ENCODE measurements around the gene DOHH. TPM values are rescaled to one million over a fixed set of nuclear protein-coding genes. Genes with fewer than 3 reads are reported as not detected.

The DOHH gene
- total RNA-seq, 1 donor from 2014 or later, result 8.5 TPM

GRCh38 chr19:3457528-3458228, 42.8 kb downstream of the DOHH start:
- TF ChIP-seq CTCF (IDR thresholded peaks at IDR 0.05; ENCODE audit: partially characterized antibody, unreplicated experiment), result no peak
- Mint-ChIP-seq H3K9me3 (ENCODE audit: unreplicated experiment) (peaks cover 1% of the 10 kb centered on the region), H3K4me1 (ENCODE audit: low read depth, unreplicated experiment) (peaks cover under 1% of the 10 kb centered on the region), H3K27me3 (ENCODE audit: unreplicated experiment) (peaks cover 12% of the 10 kb centered on the region), H3K27ac (ENCODE audit: unreplicated experiment) (no peak overlapping the region), H3K4me3 (ENCODE audit: unreplicated experiment) (peak overlapping the region; percentile 42), H3K36me3 (ENCODE audit: unreplicated experiment) (no peaks in the 10 kb centered on the region)
- DNase-seq, result no peak

- no peak overlapping the region for H3K27ac Mint-ChIP-seq (ENCODE audit: unreplicated experiment)
- peak overlapping the region; percentile 42 for H3K4me3 Mint-ChIP-seq (ENCODE audit: unreplicated experiment)
- H3K9me3 Mint-ChIP-seq (ENCODE audit: unreplicated experiment), result peaks cover 1% of the 10 kb centered on the region
- H3K36me3 Mint-ChIP-seq (ENCODE audit: unreplicated experiment), result no peaks in the 10 kb centered on the region
- TF ChIP-seq CTCF (IDR thresholded peaks at IDR 0.05; ENCODE audit: partially characterized antibody, unreplicated experiment), result no peak
- H3K27me3 Mint-ChIP-seq (ENCODE audit: unreplicated experiment), result peaks cover 9% of the 10 kb centered on the region
- DNase-seq, result no peak
- no peaks in the 10 kb centered on the region for H3K4me1 Mint-ChIP-seq (ENCODE audit: low read depth, unreplicated experiment)
These were observed 43.4 kb downstream of the DOHH start for GRCh38 chr19:3456925-3457527.

- TF ChIP-seq CTCF (IDR thresholded peaks at IDR 0.05; ENCODE audit: partially characterized antibody, unreplicated experiment), result no peak
- DNase-seq, result no peak
- H3K4me1 Mint-ChIP-seq (ENCODE audit: low read depth, unreplicated experiment), result no peaks in the 10 kb centered on the region
- H3K4me3 Mint-ChIP-seq (ENCODE audit: unreplicated experiment), result no peak overlapping the region
- no peak overlapping the region for H3K27ac Mint-ChIP-seq (ENCODE audit: unreplicated experiment)
- H3K27me3 Mint-ChIP-seq (ENCODE audit: unreplicated experiment), result peaks cover 9% of the 10 kb centered on the region
- H3K36me3 Mint-ChIP-seq (ENCODE audit: unreplicated experiment), result no peaks in the 10 kb centered on the region
- H3K9me3 Mint-ChIP-seq (ENCODE audit: unreplicated experiment), result peaks cover 1% of the 10 kb centered on the region
These were observed 44.4 kb downstream of the DOHH start for GRCh38 chr19:3455960-3456601.

- Mint-ChIP-seq H3K36me3 (ENCODE audit: unreplicated experiment) (no peaks in the 10 kb centered on the region), H3K27me3 (ENCODE audit: unreplicated experiment) (peaks cover 7% of the 10 kb centered on the region), H3K4me1 (ENCODE audit: low read depth, unreplicated experiment) (no peaks in the 10 kb centered on the region)
These were observed 45.0 kb downstream of the DOHH start for GRCh38 chr19:3455393-3455955.

More at GRCh38 chr19:3455393-3455955, 45.0 kb downstream of the DOHH start:
- H3K27ac Mint-ChIP-seq (ENCODE audit: unreplicated experiment), result no peak overlapping the region
- peaks cover 1% of the 10 kb centered on the region for H3K9me3 Mint-ChIP-seq (ENCODE audit: unreplicated experiment)
- TF ChIP-seq CTCF (IDR thresholded peaks at IDR 0.05; ENCODE audit: partially characterized antibody, unreplicated experiment), result no peak
- no peak overlapping the region for H3K4me3 Mint-ChIP-seq (ENCODE audit: unreplicated experiment)
- no peak for DNase-seq
